C1 segment of cervical spinal cord (tissue), 14 donors: Measurements from ENCODE around the gene P2RY8.
A peak's percentile ranks its signal among the peaks of the same experiment; 100 is the strongest.
"Not testable (repeated sequence)": the region's sequence is repeated elsewhere in the genome, so short reads cannot be mapped to it uniquely, and the experiment has no call there.

ENCODE experiments used
- DNase-seq, 14 donors: peaks; one replicate each; lab custom pipeline; 2025; lab: John Stamatoyannopoulos, UW

Gene P2RY8

DNA sequence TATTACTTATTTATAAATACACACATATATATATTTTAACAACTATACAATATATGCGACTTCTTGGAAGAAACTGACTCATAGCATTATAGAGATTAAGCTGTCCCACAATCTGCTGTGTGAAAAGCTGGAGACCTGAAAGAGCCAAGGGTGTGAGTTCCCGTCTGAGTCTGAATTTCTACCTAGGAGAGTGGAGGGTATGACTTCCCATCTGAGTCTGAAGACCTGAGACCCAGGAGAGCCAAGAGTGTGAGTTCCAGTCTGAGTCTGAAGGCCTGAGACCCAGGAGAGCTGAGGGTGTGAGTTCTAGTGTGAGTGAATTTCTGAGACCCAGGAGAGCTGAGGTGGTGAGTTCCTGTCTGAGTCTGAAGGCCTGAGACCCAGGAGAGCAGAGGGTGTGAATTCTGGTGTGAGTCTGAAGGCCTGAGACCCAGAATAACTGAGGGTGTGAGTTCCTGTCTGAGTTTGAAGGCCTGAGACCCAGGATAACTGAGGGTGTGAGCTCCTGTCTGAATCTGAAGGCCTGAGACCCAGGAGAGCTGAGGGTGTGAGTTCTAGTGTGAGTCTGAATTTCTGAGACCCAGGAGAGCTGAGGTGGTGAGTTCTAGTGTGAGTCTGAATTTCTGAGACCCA, 8.9 kb upstream of the P2RY8 start:
- no peak for DNase-seq

DNA sequence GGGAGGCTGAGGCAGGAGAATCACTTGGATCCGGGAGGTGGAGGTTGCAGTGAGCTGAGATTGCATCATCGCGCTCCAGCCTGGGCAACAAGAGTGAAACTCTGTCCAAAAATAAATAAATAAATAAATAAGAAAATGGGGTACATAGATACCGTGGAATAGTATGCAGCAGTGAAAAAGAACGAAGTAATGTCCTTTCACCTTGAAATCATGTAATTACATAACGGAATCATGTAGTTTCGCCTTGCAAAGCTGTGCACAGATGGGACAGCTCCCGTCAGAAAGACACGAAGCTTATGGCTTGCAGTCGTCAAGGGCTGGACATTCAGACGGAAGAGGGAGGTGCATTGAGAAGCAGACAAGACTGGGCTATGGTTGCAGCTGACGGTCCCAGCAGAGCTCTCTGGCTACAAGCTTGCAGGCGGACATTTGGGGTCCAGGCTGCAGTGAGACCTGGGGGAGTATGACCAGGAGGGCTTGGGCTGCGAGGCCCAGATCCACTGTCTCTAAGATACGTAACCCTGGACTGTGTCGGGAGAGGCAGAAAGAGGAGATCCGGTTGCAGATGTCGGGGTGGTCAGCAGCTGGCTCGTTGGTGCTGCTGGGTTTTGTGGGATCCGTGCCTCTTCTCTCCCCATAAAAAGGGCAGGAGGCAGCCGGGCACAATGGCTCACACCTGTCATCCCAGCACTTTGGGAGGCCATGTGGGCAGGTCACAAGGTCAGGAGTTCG, 6.2 kb upstream of the P2RY8 start:
- DNase-seq: no peak

DNA sequence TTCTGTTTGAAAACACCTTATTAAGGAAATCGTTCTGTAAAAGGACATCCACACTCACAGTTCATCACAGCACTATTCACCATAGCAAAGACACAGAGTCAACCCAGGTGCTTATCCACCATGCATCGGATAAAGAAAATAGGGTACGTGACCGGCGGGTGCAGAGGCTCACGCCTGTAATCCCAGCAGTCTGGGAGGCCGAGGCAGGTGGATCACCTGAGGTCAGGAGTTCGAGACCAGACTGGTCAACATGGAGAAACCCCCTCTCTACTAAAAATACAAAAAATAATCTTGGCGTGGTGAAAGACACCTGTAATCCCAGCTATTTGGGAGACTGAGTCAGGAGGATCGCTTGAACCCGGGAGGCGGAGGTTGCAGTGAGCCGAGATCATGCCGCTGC, 2.2 kb upstream of the P2RY8 start:
- DNase-seq: not testable (repeated sequence)

DNA sequence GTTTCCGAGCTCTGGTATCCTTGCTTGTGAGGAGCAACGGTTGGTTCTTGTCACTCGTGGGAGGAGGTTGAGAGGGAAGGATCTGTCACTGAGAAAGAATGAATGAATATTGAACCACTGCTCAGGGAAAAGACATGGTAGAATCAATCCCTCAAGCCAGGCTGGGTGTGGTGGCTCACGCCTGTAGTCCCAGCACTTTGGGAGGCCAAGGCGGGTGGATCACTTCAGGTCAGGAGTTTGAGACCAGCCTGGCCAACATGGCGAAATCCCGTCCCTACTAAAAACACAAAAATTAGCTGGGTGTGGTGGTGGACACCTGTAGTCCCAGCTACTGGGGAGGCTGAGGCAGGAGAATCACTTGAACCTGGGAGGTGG, 718 bp upstream of the P2RY8 start:
- not testable (repeated sequence) for DNase-seq

DNA sequence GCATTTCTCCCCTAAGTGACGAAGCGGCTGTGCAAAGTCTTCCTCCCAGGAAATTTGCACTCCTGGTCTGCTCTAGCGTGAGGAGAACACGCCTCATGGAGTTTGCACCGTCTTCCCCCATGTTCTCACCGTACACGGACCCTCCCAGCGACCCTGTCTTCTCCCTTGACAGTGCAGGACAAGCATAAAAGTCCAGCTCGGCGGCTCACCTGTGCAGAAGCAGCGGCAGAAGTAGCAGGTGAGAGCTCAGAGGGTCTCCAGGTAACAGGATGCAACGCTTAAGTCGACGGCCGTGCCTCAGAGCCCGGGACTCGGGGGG, 314 bp downstream of the P2RY8 start:
- no peak for DNase-seq

DNA sequence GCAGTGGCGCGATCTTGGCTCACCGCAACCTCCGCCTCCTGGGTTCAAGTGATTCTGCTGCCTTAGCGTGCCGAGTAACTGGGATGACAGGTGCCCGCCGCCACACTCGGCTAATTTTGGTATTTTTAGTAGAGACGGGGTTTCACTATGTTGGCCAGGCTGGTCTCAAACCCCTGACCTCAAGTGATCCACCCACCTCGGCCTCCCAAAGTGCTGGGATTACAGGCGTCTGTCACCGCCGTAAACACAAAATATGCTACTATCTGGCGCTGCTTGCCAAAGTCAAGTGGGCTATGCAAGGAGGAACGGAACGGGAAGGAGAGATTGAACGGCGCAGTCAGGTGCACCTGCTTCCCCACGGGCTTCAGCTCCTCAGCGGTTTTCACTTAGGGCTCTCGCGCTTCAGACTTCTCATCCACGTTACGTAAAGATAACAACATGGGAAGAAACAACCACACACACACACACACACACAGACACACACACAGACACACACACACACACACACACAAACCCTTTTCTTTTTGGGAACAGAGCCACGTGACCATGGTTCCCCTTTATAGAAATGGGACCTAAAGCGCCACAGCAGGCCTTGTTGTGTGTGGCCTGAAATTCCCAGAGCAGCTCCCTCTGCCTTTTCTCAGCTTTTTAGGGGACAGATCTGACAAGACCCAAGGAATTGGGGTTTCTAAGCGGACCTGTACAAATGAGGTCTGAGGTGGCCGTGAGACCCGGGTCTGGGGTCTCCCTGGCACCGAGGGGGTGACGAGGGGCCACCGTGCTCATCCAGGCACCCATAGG, 1.5 kb downstream of the P2RY8 start:
- peak in 3 of 14 donors; percentile 1 to 12 (median 9) for DNase-seq

DNA sequence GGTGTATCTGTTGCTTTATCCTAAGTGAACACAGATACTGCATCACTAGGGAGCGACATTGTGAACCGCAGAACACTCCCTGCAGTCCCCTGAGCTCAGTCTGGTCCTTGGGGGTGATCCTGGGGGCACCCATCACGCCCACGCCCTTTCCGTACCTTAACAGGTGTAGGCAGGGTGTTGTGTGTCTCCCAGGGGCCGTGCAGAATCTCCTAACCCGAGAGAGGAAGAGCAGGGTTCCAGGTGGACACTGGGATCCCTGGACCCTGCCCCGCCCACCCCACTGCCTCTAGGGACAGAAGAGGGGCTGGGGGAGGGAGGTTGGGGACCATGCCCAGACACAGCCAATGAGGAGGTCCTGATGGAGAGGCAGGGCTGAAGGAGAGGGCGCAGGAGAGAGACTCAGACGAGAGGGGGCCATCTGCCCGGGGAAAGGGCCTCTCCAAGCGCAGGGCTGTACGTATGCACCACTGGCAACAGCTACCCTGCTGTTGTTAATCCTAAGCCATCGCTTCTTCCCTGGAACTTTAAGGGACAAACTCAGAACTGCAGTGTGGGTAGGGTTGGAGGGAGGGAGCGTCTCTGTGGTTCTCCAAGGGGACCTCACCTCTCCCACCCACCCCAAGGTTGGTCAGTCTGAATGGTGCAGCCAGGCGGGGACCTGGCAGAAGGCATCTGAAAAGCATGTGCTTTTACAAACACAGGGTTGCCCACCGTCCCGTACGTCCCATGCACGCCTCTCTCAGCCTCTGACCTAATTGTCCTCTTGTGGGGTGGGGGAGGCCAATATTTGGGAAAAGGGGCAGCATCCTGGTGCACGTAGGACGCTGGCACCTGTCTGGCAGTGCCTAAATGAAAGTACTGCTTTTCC, 2.5 kb downstream of the P2RY8 start:
- DNase-seq: no peak

DNA sequence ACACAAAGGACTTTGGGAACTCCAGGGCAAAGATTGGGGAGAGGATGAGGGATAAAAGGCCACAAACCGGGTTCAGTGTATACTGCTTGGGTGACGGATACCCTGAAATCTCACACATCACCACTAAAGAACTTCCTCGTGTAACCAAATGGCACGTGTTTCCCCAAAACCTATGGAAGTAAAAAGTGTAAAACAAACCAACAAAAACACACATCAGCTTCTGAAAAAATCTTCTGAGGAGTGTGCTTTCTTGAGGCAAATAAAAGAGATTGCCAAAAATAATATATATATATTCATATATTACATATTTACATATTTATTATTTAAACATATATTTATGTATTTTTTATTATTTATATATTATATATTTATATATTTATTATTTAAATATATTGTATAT, 3.9 kb downstream of the P2RY8 start:
- DNase-seq: no peak

DNA sequence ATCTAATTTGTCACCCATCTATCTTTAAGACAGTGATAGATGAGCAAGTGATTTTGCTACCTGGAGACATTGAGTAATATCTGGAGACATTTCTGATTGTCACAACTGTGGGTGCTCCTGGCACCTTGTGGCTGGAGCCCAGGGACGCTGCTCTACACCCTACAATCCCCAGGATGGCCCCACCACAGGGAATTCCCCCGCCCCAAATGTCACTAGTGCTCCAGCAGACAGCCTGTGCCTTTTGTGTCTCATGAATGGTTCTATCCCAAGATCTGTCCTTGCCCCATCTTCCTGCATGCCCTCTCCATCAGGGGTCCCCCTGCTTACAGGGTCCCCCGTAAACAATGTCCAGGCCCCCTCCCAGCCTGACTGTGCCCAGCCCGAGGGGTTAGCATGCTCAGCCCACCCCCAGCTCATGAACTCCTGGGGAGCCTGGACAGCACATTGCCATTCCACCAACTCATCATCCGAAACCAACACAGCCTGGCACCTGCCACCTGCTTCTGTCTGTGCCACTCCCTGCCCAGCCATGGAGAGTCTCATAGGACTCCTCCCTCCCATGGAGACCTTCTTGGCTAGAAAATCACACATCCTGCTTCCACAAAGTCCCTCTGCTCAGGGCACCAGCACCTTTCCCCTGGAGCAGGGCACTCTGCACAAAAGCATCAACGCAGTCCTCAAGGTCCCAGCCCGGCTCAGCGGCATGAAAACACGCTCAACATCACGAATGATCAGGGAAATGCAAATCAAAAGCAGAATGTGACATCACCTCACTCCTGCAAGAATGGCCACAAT, 5.7 kb downstream of the P2RY8 start:
- DNase-seq: no peak

DNA sequence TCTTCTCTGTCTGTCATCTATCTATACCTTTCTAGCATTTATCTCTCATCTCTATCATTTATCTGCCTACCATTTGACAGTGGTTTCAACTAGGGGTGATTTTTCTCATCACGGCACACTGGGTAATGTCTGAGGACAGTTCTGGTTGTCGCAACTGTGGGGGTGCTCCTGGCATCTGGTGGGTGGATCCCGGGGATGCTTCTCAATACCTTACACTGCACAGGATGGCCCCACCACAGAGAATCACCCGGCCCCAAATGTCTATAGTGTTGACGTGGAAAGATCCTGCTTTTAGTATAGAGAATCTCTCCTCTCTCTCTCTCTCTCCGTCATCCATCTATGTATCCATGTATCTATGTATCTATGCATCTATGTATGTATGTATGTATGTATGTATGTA, 7.2 kb downstream of the P2RY8 start:
- DNase-seq: no peak

DNA sequence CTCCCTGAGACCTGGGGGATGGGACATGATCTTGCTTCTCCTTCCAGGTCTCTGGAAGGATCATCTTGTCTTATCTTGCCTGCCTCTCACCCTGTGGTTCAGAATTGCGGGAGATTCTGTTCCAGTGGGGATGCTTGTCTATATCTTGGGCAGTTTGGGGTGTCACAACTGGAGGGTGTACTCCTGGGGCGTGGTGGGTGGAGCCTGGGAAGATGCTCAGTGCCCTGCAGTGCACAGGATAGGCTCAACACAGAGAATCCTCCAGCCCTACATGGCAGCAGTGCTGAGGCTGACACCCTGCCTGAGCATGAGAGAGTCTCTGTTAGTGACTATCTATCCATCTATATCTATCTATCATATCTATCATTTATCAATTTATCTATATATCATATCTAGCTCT, 7.7 kb downstream of the P2RY8 start:
- DNase-seq: no peak

DNA sequence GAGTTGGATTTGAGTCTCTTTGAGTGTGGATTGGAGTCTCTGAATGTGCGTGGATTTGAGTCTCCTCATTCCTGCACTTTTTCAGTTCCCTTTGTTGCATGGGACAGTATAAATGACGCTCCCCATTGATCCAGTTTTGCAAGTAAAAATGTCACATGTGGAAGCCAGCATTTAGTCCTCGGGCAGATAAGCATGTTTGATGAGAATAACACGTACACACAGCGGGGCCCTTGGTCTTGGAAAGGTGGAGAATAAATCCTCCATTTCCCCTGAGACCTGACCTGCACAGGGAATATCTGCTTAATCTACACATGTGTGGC, 8.1 kb downstream of the P2RY8 start:
- DNase-seq: no peak

DNA sequence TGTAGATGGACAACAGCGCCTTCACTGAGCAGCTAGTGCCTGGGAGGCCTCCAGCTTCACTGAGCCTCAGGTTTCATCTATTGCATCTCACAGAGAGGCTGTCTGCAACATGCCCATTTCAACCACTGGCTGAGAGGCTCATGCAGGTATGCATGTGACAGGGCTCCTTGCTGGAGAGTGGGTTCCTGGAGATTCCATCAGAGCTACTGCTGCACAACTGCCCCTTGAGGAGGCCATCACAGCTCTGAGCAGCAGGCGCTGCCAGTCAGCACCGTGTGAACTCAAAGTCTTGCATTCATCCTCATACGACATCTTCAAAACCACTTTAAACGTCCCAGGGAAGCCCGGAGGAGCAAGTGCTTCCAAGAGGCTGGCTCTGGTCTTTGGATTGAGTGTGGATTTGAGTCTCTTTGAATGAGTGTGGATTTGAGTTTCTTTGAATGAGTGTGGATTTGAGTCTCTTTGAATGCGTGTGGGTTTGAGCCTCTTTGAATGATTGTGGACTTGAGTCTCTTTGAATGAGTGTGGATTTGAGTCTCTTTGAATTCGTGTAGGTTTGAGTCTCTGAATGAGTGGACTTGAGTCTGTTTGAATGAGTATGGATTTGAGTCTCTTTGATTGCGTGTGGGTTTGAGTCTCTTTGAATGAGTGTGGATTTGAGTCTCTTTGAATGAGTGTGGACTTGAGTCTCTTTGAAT, 8.7 kb downstream of the P2RY8 start:
- no peak for DNase-seq

DNA sequence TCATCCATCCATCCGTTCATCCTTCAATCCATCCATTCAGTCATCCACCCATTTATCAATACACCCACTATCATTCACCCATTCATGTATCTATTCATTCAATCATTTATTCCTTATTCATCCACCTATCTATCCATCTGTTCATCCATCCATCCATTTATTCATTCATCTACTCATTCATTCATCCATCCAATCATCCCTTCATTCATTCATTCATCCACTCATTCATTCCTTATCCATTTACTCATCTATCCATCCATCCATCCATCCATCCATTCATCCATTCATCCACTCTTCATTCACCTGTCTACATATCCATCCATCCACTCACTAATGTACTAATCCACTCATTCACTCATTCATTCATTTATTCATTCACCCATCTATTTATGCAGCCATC, 9.5 kb downstream of the P2RY8 start:
- no peak for DNase-seq

DNA sequence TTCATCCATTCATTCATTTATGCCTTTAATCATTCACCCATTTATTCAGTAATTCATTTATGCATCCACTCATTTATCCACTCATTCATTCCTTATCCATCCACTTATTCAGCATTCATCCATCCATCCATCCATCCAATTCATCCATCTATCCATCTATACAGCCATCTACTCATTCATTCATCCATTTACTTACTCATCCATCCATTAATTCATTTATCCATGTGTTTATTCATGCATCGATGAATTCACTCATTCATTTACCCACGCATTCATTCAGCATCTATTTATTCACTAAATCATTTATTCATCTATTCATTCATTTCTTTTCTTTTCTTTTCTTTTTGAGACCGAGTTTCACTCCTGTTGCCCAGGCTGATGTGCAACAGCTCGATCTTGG, 10.4 kb downstream of the P2RY8 start:
- DNase-seq: no peak

DNA sequence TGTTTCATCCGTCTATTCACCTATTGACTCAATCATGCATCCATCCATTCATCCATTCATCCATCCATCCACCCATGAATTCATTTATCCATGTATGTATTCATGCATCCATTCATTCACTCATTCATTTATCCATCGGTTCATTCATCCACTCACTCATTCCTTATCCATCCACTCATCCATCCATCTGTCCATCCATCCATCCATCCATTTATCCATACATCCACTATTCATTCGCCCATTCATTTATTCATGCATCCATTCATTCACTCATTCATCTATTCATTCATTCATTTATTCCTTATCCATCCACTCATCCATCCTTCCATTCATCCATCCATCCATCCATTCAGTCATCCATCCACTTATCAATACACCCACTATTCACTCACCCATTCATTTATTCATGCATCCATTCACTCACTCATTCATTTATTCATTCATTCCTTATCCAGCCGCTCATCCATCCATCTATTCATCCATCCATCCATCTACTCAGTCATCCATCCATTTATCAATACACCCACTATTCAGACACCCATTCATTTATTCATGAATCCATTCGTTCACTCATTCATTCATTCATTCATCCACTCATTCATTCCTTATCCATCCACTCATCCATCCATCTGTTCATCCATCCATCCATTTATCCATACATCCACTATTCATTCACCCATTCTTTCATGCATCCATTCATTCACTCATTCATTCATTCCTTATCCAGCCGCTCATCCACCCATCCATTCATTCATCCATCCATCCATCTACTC, 11.2 kb downstream of the P2RY8 start:
- no peak for DNase-seq

DNA sequence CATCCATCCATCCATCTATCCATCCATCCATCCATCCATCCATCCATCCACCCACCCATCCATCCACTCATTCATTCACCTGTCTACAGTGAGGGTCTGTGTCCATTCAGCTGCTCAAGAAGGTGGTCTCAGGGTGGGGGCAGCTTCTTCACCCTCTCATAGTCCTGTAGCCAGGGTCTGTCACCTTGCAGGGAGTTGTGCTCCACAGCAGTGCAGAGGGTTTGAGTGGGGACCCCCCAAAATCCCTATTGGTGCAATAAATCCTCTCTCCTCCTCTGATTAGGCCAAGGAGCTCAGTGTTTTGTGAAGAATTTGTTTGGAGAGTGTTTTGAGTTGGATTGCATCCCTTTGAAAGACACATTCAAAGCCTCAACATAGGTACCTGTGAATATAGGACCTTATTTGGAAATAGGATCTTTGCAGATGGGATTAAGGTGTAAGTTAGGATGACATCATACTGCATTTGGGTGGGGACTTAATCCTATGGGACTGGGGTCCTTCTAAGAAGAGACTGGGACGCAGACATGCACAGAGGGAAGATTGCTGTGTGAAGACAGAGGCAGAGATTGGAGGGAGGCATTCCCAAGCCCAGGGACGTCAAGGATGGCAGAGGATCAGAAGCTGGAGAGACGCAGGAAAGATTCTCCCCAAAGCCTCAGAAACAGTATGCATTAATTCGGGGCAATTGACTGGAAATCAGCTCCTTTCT, 12.0 kb downstream of the P2RY8 start:
- no peak for DNase-seq

DNA sequence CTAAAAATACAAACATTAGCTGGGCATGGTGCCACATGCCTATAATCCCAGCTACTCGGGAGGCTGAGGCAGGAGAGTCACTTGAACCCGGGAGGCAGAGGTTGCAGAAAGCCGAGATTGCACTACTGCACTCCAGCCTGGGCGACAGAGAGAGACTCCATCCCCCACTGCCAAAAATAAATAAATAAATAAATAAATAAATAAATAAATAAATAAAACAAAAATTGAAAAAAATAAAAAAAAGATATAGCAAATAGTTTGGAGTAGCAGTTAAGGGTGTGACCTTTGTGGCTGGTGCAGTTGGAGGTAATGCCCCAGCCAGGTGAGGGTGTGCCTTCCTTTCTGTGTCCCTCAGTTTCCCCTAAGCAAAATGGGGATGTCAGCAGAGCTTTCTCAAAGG, 14.1 kb downstream of the P2RY8 start:
- not testable (repeated sequence) for DNase-seq

DNA sequence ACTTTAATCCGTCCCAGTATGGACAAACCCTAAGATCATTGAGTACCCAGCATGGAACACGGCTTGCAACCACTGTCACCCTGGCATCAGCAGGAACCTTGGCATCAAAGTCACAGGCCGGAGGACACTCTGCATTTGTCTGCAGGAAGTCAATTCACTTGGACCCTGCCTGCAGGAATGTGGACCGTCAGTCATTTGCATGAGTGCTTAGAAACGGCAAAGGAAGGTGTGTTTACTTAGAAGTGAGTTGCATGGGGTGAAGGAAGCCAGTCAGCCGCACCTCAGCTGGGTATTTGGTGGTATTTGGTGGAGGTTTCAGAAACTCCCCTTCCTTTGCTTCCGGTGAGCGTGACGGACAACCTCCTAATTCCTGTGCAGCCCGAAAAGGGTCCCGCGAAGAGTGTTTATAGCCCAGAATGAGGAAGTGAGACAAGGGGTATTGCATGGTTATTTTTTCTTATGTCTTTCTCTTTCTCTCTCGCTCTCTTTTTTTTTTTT, 15.5 kb downstream of the P2RY8 start:
- DNase-seq: no peak
